Amygdala (tissue), 56 donors: ENCODE results near the gene TOX2.
"Not testable (repeated sequence)": the region's sequence is repeated elsewhere in the genome, so short reads cannot be mapped to it uniquely, and the experiment has no call there.

Experiments used
- DNase-seq, 56 donors: peaks; one replicate each; lab custom pipeline; 2025; lab: John Stamatoyannopoulos, UW

TOX2 gene

DNA sequence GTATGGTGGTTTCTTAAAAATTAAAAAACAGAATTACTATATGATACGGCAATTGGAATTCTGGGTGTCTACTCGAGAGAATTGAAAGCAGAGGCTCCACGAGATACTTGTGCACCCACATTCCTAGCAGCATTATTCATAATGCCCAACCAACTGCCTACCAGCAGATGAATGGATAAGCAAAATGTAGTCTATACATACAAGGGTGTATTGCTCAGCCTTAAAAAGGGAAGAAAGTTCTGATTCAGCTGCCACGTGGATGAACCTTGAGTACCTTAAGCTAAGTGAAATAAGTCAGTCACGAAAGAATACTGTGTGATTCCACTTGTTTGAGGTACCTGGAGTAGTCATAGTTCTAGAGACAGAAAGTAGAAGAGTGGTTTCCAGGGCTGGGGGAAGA, 130.1 kb downstream of the TOX2 start:
- not testable (repeated sequence) for DNase-seq

DNA sequence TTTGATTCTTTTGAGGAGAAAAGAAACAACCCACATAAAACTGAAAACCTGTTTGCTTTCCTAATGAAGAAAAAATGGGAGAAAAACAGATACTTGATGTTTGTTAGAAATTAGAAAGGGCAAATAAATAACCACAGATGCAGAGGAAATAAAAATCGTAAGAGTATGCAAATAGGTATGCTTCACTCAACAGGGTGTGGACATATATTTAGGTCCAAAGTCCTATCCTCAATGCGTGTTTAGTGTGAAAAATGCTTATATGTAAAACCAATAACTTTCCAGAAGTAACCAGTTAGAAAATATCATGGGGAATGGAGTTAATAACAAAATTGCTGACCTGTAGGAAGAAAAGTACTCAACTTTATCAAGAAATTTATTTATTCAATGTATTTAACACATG, 135.7 kb downstream of the TOX2 start:
- DNase-seq: no peak

DNA sequence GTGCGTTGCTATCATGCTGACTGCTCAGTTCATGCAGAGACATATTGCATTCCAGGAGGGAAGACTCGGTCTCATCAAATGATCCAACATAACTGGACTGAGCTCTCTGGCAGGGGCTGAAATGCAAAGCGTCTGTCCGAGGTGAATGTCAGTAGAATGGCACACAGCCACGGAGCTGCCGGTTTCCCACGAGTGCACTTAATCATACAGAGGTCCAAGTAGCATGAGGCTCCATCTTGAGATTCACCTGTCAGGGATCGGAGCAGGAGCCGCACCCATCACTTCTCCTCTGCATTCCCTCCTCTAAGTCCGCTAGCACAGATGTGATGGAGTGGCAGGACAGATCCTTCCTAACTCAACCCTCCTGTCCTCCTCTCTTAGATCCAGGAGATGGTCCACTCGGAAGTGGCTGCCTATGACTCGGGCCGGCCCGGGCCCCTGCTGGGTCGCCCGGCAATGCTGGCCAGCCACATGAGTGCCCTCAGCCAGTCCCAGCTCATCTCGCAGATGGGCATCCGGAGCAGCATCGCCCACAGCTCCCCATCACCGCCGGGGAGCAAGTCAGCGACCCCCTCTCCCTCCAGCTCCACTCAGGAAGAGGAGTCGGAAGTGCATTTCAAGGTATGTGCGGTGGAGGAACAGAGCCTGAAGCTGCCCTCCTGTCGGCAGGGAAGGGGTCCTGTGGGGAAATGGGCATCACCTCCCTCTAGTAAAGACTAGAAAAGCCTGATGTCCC, 136.4 kb downstream of the TOX2 start:
- DNase-seq: no peak

DNA sequence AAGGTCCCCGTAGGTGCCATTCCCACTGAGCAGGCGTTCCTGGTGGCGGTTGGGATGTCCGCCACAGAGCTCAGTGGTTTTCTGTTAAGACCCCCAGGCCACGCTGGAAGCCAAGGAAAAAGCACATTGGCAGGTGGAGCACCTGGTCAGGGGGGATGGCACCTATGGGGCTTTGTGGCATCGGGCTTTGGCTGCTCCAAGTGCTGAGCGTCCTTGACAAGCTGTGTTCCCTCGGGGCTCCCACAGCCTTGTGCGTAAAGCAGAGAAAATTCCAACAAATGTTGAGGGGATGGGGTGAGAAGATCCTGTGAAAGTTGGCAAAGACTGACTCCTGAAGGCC, 137.0 kb downstream of the TOX2 start:
- no peak for DNase-seq

DNA sequence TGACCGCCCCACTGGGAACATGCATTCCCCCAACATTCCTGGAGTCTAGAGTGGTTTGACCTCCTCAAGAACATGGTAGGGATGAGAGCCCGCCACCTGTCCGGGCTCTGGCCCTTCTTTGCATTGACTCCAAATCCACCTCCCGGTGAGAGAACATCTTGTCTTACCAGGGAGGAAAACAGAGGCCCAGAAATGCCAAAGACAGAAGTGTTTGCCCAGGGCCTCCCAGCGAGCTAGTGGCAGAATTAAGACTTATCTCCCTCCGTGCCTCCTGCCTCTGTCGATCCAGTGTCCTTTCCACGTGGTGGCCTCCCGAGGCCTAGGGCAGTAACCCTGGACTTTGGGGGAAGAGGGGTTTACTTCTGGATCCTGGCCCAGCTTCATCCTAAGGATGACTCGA, 137.5 kb downstream of the TOX2 start:
- DNase-seq: no peak

DNA sequence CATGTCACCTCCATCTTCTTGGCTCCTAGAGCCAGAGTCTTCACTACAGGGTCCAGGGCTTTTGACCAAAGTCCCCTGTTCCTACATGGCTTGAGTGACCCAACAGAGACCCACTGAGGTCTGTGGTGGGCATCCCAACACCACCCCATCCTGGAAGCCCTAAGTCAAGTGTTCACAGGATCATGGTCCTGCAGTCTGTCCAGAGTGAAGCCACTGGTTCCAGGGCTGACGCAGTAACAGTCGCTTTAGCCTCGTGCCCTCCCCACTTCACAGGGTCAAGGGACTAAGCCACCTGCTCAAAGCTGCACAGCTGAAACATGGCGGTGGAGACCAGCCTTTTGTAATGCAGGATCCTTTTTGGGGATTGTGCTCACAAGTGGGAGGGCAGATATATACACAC, 138.4 kb downstream of the TOX2 start:
- DNase-seq: no peak

DNA sequence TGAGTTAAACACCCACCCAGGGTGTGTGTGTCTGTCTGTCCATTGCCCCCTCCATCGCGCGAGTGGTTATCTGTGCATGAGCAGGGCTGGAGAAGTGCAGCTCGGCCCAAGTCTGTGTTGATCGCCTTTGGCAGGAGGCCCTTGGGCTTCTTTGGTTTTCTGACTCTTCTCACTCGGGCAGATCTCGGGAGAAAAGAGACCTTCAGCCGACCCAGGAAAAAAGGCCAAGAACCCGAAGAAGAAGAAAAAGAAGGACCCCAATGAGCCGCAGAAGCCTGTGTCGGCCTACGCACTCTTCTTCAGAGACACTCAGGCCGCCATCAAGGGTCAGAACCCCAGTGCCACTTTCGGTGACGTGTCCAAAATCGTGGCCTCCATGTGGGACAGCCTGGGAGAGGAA, 139.5 kb downstream of the TOX2 start:
- no peak for DNase-seq

DNA sequence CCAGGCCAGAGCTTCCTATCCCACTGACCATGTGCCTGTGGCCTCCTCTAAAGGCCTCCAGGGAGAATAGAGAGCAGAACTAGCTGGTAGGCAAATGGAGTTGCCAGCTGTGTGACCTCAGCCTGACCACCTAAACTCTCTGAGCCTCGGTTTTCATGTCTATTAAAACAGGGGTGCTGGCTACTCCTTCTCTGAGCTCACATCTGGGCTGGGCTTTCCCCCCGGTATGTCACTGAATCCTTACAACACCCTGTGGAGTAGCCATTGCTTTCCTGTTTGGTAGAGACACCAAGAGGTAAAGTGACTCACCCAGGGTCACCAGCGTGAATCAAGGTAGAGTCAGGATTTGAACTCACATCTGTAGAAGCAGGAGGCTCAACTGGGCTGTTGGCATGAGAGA, 140.2 kb downstream of the TOX2 start:
- no peak for DNase-seq

DNA sequence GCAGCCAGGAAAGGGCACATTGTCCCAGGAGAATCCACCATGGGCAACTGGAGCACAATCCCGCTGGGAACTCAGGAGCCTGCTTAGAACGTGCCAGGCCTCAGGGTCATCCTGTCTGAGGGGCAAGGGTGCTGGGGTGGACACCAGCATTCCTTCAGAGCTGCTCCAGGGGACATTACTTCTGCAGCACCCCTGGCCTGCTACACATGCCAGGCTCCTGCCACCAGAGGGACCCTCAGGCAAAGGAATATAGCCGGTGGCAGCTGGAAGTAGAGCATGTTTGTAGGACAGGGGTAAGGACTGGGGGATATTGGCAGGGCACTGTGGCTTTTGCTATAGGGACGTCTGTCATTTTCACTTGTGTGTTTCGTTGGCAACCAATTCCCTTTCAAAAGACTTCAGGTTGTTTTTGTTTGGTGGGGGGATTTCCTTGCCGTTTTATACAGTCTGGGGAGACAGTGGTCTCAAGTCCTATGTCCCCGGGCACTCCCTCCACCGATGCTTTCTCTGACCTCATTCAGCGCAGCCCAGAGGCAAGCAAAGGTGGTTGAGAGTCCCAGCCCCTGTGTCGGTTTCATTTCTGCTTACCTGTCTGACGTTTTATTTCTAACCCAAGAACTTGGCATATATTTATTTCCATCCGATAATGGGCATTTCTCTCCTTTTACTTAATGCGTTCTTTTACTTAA, 141.5 kb downstream of the TOX2 start:
- DNase-seq: peak in 27 of 56 donors; percentile 7 to 72 (median 31)

DNA sequence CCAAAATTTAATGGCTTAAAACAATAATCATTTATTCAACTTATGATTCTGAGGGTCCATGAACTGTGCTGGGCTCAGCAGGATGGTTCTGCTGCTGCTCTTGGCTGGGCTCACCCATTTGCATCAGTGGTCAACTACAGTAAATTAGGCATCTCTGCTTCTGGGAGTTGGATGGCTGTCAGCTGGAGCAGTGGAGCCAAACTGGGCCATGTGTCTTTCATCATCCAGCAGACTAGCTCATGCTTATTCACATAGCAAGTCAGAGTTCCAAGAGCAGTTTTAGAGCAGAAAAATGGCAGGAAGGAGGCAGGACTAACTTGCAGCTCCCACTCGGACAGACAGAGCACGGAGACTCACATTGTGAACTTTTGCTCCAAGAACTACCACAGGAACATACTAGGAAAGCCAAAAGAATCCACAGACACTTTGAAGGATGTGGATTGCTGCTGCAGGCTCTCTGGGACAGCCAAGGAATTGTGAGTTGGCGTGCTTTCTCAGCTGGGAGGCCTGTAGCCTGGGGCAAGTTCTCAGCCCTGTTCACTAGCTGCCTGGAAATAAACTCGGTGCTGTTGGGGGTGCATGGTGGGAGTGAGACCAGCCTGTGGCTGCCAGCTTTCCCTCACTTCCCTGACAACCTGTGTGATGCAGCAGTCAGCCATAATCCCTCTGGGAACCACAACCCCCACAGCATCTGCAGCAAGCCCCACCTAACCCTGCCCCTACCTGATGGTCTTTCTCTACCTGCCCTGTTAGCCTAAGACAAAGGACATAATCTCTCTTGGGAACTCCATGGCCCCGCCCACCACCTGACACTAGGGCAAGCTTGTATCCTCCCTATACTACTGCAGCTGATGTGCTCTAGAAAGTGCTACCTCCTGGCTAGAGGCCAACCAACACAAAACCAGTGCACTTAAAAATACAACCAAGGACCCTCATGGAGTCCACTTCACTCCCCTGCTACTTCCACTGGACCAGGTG, 143.3 kb downstream of the TOX2 start:
- no peak for DNase-seq

DNA sequence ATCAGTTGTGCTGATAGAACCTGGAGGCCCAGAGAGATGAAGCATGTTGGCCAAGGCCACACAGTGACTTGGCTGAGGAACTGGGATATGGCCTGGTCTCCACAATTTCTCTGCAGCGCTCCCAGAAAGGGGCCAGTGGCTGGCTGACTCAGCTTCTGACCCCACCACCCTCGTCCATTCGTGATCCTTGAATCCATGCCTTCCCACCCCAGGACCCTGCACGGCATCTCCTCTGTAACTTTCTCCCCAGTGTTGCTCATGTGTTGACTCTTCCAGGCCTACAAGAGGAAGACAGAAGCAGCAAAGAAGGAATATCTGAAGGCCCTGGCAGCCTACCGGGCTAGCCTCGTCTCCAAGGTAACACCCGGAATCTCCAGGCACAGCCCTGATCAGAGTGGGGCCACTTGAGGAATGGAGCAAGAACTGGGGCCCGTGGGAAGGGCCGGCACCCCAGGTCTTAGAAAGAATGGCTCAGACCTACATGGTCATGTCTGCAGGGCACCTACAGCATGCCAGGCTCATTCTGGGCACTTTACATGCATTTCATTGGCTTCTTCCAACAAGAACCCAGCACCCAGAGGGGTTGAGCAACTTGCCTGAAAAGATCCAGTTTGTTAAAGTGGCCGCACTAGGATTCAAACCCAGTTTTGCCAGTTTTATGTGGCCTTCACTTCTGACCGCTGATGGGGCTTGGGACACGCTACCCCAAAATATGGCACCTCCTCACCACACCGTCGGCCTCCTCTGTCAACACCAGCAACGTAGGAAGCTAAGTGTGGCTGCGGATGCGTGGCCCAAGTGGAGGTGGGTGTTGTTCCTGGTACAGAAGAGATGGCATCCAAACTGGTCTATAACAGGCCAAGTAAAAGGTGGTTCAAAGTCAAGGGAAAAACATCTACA, 150.1 kb downstream of the TOX2 start:
- no peak for DNase-seq

DNA sequence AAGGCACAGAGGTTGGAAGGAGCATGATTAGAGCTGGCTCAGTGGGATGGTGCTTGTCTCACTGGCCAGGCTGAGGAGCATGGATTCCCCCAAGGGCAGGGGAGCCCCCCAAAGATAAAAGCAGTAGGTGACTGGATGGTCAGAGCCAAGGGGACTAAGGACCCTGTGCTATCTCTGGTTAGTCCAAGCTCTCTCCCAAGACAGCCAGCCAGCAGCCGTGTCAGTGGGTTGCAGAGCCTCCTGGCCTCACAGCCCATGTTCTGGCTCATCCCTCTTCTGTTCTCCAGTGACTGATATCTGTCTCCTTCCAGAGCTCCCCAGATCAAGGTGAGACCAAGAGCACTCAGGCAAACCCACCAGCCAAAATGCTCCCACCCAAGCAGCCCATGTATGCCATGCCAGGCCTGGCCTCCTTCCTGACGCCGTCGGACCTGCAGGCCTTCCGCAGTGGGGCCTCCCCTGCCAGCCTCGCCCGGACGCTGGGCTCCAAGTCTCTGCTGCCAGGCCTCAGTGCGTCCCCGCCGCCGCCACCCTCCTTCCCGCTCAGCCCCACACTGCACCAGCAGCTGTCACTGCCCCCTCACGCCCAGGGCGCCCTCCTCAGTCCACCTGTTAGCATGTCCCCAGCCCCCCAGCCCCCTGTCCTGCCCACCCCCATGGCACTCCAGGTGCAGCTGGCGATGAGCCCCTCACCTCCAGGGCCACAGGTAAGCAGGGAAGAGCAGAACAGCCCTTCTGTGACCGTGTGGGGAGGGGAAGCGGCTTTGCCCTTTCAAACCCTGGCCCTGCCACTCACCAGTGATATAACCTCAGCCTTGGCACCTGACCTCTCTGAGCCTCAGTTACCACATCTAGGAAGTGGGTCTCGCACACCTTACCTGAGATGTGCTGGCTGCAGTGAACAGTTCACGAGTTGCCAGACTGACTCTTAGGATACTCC, 151.0 kb downstream of the TOX2 start:
- no peak for DNase-seq

DNA sequence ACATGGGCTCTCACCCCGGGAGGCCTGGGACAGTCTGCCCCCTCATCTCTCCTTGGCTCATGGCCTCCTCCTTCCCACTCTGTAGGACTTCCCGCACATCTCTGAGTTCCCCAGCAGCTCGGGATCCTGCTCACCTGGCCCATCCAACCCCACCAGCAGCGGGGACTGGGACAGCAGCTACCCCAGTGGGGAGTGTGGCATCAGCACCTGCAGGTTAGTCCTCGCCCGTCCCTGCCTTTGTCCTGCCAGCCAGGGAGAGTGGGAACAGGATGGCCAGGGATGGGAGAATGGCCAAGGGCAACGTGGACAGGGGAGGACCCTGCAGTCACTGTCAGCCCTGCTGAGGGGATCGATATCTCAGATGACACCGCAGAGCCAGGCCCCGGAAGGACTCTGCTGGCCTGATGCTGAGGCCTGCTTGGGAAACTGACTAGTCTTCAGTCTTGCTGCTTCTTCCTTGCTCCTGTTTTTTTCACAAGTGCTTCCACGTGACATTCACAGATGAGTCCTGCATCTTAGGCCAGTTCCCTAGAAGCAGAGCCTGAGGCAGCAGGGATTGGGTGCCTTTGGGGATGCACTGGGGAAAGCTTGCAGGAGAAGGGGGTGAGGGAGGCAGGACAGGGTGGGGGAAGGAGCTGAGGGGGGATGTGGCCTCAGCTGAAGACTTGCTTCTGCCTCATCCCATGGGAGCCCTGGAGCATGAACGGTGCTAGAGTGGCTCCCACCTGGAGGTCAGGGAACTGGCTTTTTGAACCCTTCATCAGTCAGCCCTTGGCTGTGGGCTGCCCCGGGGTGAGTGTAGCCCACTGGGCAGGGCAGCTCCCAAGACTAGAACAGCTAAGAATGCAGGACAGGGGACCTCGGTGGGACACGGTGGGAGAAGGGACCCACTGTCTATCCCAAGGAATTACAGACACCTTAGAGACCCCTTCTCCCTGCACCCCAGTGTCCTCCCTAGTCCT, 152.3 kb downstream of the TOX2 start:
- no peak for DNase-seq

DNA sequence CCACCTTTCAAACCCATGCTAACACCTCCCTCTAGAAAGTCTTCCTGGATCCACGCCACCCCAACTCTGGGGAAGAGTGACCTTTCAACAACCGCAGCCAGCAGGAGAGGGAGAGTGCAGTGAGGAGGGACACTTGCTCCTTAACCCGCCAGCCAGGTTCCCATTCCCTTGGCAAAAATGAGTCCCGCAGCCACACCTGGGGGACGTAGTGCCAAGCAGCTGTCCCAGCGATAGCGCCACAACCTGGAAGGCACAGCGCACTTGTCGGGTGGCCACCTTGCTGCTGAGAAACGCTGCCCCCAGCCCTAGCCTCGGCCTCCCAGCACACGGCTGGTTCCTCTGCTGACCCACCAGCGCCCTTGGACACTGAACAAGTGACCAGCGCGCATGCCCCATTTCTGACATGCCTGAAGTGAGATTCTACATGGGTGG, 153.0 kb downstream of the TOX2 start:
- DNase-seq: no peak

DNA sequence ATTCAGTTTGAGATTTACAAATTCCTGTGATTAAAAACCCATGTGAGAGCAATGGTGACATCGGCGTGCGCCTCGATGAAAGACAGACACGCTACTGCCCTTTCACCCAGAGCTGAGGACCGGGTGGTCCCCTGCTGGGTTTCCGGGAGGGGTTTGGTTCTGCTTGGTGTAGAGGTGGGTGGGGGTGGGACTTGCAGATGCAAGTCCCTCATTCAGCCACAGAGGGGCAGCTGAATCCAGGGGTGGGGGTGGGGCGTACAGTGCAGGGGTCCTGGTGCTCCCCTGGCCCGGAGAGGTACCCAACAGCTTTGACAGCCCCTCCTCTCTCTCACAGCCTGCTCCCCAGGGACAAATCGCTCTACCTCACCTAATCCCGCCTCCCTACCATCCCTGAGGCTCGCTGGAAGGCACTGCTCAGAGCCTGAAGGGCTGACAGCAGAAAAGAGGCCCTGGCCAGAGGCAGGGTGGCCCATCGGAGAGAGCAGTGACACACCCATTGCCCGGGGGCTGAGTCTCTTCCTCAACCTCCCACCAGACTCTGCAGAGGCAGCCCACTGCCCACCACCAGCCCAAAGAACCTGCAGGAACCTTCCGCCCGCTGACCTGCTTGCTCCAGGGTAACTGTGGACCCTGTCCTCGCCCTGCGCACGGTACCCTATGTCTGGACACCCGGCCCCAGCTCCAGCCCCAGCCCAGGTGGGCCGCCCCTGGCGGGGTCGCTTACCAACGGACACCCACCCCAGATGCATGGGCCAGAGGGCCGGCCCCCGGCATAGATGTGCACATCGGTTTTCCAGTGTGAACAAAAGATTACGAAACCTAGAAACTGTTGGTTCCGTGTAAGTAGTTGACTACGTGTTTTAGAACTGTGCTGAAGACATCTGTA, 153.9 kb downstream of the TOX2 start:
- DNase-seq: no peak

DNA sequence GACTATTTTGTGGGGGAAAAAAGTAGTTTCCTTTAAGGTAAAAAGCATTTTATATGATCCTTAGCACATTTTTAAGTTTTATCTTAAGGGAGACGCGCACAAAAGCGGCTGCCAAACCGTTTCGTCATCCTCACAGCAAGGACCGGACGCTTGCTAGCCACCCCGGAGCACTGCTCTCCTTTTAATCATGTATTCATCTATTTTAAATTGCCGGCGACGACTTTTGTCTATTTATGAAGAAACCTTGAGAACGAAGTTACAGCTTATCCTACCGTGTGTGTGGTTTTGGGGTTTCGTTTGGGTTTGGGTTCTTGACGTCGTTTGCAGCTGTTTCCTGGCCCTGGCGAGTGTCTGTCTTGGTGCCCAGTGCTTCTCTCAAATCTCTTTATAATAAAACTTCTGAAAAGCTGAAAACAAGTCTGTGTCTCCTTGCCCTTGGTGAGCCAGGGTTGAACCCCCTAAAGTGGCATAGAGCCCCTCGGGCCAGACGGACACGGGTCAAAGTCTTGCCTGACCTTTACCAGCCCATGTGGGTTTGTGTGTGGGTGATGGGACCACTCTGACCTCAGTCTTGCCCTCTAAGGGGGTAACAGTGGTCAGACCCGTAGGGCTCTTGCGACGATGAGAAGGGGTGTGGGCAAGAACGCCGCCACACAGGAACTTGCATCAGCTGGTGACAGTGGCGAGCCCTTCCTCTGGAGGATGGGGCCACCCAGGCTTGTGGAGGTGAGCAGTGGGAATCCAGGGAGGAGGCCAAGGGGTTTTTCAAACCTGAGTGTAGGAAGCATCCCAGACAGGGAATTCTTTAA, 154.8 kb downstream of the TOX2 start:
- no peak for DNase-seq
